Measurements from ENCODE around the gene HMOX2. TPM values are rescaled to one million over a fixed set of nuclear protein-coding genes. Genes with fewer than 3 reads are reported as not detected.

The HMOX2 gene
- total and polyA plus RNA-seq, 2 of the 13 experiments (the other 11 are each of a cell fraction or from before 2014, with no cell fraction given): 60.3 to 70.4 TPM

GRCh38 chr16:4538350-4539235 lies 62.4 kb downstream of the HMOX2 start, which contains the start of gene CDIP1 (continued):
- TF ChIP-seq SAFB2 (CRISPR knock-in tag; IDR thresholded peaks at IDR 0.05; ENCODE audit: borderline replicate concordance, low read depth): peak; percentile 98
- 0 out of 2 replicates have a peak, but pooled peaks have one; percentile 55 for TF ChIP-seq IRF1 (CRISPR knock-in tag; IDR thresholded peaks at IDR 0.05; ENCODE audit: low read depth)
- peak; percentile 97 for TF ChIP-seq KMT2B (CRISPR knock-in tag; IDR thresholded peaks at IDR 0.05)
- peak; percentile 98 for TF ChIP-seq ZNF674 (CRISPR knock-in tag; IDR thresholded peaks at IDR 0.05; ENCODE audit: low read depth)
- TF ChIP-seq ZSCAN31 (CRISPR knock-in tag; IDR thresholded peaks at IDR 0.05; ENCODE audit: low read depth): peak; percentile 98
- TF ChIP-seq ZNF761 (CRISPR knock-in tag; conservative IDR thresholded peaks at IDR 0.05): peak; percentile 99
- peak; percentile 75 for TF ChIP-seq E2F1 (CRISPR knock-in tag; IDR thresholded peaks at IDR 0.05)
- peak; percentile 97 for TF ChIP-seq ZNF672 (CRISPR knock-in tag; IDR thresholded peaks at IDR 0.05)
- peak; percentile 91; the same call in 1 of the 2 replicates for TF ChIP-seq ZFP82 (CRISPR knock-in tag; IDR thresholded peaks at IDR 0.05; ENCODE audit: borderline replicate concordance)
- peak; percentile 85; the same call in 1 of the 2 replicates for TF ChIP-seq ZNF775 (CRISPR knock-in tag; IDR thresholded peaks at IDR 0.05; ENCODE audit: borderline replicate concordance)
- peak; percentile 77; the same call in 1 of the 2 replicates for TF ChIP-seq GATA4 (IDR thresholded peaks at IDR 0.05; ENCODE audit: borderline replicate concordance, low read depth)
- TF ChIP-seq ZNF281 (CRISPR knock-in tag; IDR thresholded peaks at IDR 0.05; ENCODE audit: borderline replicate concordance): peak; percentile 93
- TF ChIP-seq FOXP1 (IDR thresholded peaks at IDR 0.05): no peak
- no peak for TF ChIP-seq FOXP1 (CRISPR knock-in tag; IDR thresholded peaks at IDR 0.05)
- peak; percentile 85; the same call in 1 of the 2 replicates for TF ChIP-seq SETDB1 (CRISPR knock-in tag; IDR thresholded peaks at IDR 0.05; ENCODE audit: borderline replicate concordance)
- peak; percentile 84; the same call in 2 of the 3 replicates for TF ChIP-seq MXI1 (IDR thresholded peaks at IDR 0.05; ENCODE audit: borderline replicate concordance, low read depth, low read length)
- TF ChIP-seq ELF1 (CRISPR knock-in tag; IDR thresholded peaks at IDR 0.05): peak; percentile 63; the same call in 1 of the 2 replicates
- peak; percentile 99 for TF ChIP-seq ZSCAN21 (CRISPR knock-in tag; IDR thresholded peaks at IDR 0.05; ENCODE audit: borderline replicate concordance)
- 0 out of 2 replicates have a peak, but pooled peaks have one; percentile 87 for TF ChIP-seq ZBTB46 (CRISPR knock-in tag; IDR thresholded peaks at IDR 0.05; ENCODE audit: borderline replicate concordance)
- TF ChIP-seq ZNF746 (CRISPR knock-in tag; IDR thresholded peaks at IDR 0.05): peak; percentile 95
- TF ChIP-seq ZNF75D (CRISPR knock-in tag; IDR thresholded peaks at IDR 0.05; ENCODE audit: borderline replicate concordance): peak; percentile 97
